OCI-LY1 (cell line): Measurements from ENCODE around the gene ISOC1.

Experiments used
- EZH2 ChIP-seq: fragments of 200-600 bp; sonication (generic), shearing (Covaris generic); IDR thresholded peaks from 2 replicates; pipeline ENCODE4 v1.8.0; 2017; ENCODE audit warnings: borderline replicate concordance, mixed run types, mild to moderate bottlenecking, antibody characterized with exemption, low read length, moderate library complexity, mixed read lengths
- TF ChIP-seq, protein P1 (sequence below): fragments of 200-600 bp; sonication (generic), shearing (Covaris generic); IDR thresholded peaks from 2 replicates; pipeline ENCODE4 v1.5.1; 2017; ENCODE audit warnings: mild to moderate bottlenecking, antibody characterized with exemption, low read length, moderate library complexity, mixed read lengths

DNA sequence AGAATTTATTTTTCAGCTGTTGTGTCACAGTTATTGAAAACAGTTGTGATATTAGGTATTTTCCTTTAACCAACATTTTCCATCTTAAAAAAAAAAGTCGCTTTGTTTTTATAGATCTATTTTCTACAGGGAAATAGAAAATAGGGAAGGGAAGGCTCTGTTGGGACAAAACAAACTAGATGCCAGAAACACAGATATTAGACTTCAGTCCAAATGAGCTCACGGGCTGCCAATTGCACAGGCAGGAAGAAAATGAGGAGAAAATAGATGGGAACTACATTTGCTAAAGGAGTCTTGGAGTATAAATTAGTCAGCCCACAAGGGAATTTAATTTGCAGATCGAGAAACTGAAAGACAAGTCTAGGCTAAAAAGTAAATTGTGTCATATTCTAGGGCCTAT, 21.4 kb upstream of the ISOC1 start:
- TF ChIP-seq, protein P1, sequence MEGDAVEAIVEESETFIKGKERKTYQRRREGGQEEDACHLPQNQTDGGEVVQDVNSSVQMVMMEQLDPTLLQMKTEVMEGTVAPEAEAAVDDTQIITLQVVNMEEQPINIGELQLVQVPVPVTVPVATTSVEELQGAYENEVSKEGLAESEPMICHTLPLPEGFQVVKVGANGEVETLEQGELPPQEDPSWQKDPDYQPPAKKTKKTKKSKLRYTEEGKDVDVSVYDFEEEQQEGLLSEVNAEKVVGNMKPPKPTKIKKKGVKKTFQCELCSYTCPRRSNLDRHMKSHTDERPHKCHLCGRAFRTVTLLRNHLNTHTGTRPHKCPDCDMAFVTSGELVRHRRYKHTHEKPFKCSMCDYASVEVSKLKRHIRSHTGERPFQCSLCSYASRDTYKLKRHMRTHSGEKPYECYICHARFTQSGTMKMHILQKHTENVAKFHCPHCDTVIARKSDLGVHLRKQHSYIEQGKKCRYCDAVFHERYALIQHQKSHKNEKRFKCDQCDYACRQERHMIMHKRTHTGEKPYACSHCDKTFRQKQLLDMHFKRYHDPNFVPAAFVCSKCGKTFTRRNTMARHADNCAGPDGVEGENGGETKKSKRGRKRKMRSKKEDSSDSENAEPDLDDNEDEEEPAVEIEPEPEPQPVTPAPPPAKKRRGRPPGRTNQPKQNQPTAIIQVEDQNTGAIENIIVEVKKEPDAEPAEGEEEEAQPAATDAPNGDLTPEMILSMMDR = no peak
- TF ChIP-seq EZH2 = no peak
